ENCODE measurements around the gene MAPK8IP2. TPM values are rescaled to one million over a fixed set of nuclear protein-coding genes. Genes with fewer than 3 reads are reported as not detected.
"Not testable (repeated sequence)": the region's sequence is repeated elsewhere in the genome, so short reads cannot be mapped to it uniquely, and the experiment has no call there.

The MAPK8IP2 gene
- total RNA-seq, 1 donor from 2014 or later = 0.83 TPM

DNA sequence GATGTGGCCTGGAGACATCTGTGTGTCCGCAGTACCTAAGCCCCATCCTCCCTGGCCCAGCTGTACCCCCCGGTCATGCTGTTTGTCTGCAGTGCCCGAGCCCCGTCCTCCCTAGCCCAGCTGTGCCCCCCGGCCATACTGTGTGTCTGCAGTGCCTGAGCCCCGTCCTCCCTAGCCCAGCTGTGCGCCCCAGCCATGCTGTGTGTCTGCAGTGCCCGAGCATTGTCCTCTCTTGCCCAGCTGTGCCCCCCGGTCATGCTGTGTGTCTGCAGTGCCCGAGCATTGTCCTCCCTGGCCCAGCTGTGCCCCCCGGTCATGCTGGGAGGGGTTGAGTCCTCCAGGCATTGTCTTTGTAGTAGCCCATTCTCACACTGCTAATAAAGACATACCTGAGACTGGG lies 35.0 kb downstream of the MAPK8IP2 start:
- no peak for DNase-seq (ENCODE audit: low spot score)

DNA sequence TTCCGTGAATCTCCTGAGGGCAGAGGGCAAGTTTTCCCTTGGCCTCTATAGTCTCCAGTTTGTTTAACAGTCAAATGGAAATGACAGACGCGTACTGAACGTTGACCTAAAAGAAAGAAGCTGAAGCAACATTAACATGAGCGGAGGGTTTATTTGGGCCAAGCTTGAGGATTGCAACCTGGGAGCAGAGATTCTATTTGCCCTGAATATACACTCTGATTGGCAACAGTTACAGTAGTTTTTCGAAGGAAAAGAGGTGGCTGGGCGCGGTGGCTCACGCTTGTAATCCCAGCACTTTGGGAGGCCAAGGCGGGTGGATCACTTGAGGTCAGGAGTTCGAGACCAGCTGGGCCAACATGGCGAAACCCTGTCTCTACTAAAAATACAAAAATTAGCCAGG lies 39.7 kb downstream of the MAPK8IP2 start:
- DNase-seq (ENCODE audit: low spot score) = not testable (repeated sequence)

GRCh38 chr22:50640857-50641647 lies 40.5 kb downstream of the MAPK8IP2 start:
- no peak for DNase-seq (ENCODE audit: low spot score)

DNA sequence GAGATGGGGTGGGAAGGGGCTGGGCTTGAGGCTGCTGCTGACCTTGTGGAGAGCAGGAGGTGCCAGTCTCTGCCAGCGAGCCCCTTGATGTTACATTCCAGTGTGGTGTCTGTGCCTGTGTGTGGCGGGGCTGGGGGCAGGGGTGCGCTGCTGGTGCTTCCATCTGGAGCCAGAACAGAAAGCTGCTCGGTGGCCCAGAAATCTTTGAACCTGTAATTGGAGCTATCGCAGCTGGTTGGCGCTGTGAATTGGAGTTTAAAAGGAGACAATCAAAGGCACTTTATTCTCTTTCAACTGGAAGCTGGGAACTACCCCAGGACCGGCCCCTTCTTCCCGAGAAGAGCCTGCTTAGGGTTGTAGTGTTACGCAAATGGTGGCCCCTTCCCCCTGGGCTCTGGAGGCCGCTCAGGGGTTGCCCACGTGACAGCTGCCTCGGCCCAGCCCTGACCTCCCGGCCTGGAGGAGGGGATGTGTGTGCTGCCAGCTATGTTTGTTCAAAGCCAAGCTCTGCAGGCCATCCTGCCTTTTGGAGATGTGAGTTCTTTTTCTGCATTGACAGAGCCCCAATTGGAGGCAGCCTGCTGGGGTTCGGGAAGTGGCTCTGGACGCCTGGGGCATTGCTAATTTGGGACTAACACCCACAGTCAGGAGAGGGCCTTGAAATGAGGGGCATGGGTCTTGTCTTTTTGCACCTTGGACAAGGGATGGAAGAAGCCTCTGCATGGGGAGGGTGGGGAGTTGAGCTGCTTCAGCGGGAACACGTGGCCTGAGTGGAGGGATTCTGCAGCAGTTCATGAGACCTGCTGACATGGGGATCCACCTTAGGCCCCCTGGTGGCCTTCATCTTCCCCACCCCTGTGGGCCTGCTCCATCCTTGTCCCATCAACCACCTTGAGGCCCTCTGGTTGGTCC lies 41.4 kb downstream of the MAPK8IP2 start:
- DNase-seq (ENCODE audit: low spot score) = no peak

DNA sequence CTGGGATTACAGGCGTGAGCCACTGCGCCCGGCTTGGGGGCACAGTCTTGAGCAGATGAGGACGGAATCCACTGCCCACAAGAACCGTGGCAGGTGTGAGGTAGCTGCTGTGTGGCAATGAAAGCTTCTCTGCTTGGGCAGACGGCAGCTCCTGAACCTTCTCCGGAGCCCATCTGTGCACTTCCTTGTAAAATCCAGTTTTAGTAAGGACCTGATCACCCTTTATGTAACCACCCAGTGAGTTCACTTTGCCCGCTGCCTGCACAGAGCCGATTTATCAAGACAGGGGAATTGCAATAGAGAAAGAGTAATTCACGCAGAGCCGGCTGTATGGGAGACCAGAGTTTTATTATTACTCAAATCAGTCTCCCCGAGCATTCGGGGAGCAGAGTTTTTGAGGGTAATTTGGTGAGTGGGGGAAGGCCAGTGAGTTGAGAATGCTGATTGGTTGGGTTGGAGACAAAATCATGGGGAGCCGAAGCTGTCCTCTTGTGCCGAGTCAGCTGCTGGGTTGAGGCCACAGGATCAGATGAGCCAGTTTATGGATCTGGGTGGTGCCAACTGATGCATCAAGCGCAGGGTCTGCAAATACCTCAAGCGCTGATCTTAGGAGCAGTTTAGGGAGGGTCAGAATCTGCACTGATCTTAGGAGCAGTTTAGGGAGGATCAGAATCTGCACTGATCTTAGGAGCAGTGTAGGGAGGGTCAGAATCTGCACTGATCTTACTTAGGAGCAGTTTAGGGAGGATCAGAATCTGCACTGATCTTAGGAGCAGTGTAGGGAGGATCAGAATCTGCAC lies 42.6 kb downstream of the MAPK8IP2 start:
- DNase-seq (ENCODE audit: low spot score) = not testable (repeated sequence)

DNA sequence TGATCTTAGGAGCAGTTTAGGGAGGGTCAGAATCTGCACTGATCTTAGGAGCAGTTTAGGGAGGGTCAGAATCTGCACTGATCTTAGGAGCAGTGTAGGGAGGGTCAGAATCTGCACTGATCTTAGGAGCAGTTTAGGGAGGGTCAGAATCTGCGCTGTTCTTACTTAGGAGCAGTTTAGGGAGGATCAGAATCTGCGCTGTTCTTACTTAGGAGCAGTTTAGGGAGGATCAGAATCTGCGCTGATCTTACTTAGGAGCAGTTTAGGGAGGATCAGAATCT lies 43.2 kb downstream of the MAPK8IP2 start:
- DNase-seq (ENCODE audit: low spot score) = not testable (repeated sequence)

- DNase-seq (ENCODE audit: low spot score) = no peak
These were observed 52.7 kb downstream of the MAPK8IP2 start for GRCh38 chr22:50653256-50653655.

DNA sequence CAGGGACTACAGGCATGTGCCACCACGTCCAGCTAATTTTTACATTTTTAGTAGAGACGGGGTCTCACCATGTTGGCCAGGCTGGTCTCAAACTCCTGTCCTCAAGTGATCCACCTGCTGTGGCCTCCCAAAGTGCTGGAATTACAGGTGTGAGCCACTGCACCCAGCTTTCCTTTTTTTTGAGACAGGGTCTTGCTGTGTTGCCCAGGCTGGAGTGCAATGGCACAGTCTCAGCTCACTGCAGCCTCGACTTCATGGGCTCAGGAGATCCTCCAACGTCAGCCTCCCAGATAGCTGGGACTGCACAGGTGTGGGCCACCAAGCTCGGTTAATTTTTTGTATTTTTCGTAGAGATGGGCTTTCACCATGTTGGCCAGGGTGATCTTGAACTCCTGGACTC lies 54.1 kb downstream of the MAPK8IP2 start:
- DNase-seq (ENCODE audit: low spot score) = not testable (repeated sequence)

DNA sequence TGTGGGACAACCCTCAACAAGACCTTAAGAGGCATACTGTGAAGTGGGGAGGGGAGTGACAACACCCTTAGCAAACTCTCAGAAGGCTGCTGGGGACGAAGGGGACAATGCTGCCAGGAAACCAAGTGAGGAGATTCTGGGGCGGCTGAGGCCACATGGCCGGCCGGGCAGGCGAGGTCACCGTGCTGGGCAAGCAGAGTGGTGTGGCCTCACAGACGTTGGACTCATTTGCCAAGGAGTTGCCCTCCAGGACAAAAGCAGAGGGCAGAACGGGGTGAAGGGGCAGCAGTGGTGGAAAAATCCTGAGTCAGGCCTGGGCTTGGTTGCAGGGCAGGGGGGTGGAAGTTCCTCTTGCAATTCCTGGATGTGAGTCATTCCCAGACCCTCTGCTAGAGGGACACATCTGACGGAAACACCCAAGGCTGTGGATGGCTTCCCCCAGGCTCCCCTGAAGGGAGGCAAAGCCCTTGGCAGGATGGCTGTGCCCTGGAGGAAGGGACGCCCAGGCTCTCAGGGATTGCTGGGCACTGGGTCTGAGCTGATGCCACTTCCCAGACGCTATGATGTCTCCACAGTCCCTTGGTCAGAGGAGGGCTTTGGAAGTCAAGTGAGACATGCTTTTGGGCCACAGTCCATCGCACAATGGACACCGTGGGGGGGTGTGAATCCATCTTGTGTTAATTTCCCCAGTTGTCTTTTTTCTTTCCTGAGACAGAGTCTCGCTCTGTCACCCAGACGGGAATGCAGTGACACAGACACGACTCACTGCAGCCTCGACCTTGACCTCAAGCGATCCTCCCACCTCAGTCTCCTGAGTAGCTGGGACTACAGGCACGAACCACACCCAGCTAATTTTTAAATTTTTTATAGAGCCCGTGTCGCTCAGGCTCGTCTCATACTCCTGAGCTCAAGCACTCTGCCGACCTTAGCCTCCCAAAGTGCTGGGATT lies 55.8 kb downstream of the MAPK8IP2 start:
- no peak for DNase-seq (ENCODE audit: low spot score)

GRCh38 chr22:50657925-50658324 lies 57.3 kb downstream of the MAPK8IP2 start:
- DNase-seq (ENCODE audit: low spot score) = no peak

GRCh38 chr22:50659711-50660110 lies 59.1 kb downstream of the MAPK8IP2 start:
- not testable (repeated sequence) for DNase-seq (ENCODE audit: low spot score)

DNA sequence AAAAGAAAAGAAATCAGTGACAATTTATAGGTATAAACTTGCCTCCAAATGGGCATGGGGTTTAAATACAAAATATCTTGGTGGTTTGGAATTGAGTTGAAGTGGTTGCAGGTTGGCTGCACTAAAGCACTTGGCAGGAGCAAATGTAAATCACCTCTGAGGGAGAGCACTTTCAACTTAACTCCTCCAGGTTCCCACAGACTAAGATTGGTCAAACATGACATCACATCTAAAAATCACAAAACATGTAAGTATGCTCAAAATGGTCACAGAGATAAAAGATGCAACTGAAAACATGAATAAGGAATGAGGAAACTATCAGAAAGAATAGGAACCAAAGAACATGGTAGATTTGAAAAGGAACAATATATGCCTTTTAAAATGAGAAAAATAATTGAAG lies 59.7 kb downstream of the MAPK8IP2 start:
- DNase-seq (ENCODE audit: low spot score) = no peak

Other genes with a start within 250 kb of the MAPK8IP2 start
- 79.2 TPM for gene SBF1, start 125.8 kb upstream of the MAPK8IP2 start, total RNA-seq
- gene ADM2, start 119.2 kb upstream of the MAPK8IP2 start, total RNA-seq = 4.6 TPM
- gene MIOX, start 113.9 kb upstream of the MAPK8IP2 start, total RNA-seq = not detected
- gene LMF2, start 93.1 kb upstream of the MAPK8IP2 start, total RNA-seq = 63.6 TPM
- 37.7 TPM for gene NCAPH2, start 92.6 kb upstream of the MAPK8IP2 start, total RNA-seq
- gene SCO2, start 75.2 kb upstream of the MAPK8IP2 start, total RNA-seq = not detected
- 37.9 TPM for gene TYMP, start 70.8 kb upstream of the MAPK8IP2 start, total RNA-seq
- gene KLHDC7B, start 54.9 kb upstream of the MAPK8IP2 start, total RNA-seq = 1.2 TPM
- gene SYCE3, start 37.9 kb upstream of the MAPK8IP2 start, total RNA-seq = not detected
- 62.3 TPM for gene CPT1B, start 22.4 kb upstream of the MAPK8IP2 start, total RNA-seq
- gene CHKB, start 17.9 kb upstream of the MAPK8IP2 start, total RNA-seq = 98.0 TPM
- gene ARSA, start 27.4 kb downstream of the MAPK8IP2 start, total RNA-seq = 61.9 TPM
- gene SHANK3, start 72.0 kb downstream of the MAPK8IP2 start, total RNA-seq = 37.1 TPM
- 1.7 TPM for gene ACR, start 137.4 kb downstream of the MAPK8IP2 start, total RNA-seq
- gene RABL2B, start 182.8 kb downstream of the MAPK8IP2 start, total RNA-seq = 44.3 TPM

All from ureter (tissue), 1 donor.